A549 (cell line): ENCODE results near the gene EDIL3. TPM values are rescaled to one million over a fixed set of nuclear protein-coding genes. Genes with fewer than 3 reads are reported as not detected.

Experiments used
- ATAC-seq, 2 experiments: fragments of 200-7000 bp in 1 of 2; fragments of >200 bp in 1 of 2; cut with Nextera tagmentation in 1 of 2; cut with Tn5 transposase in 1 of 2; 3 replicates each; pipeline versions ENCODE4 v1.8.0 to v1.9.1; 2018 to 2020; ENCODE audit warnings: mild to moderate bottlenecking in 1 of 2, moderate library complexity in 1 of 2
- CTCF ChIA-PET: fragments of 300-600 bp; sonication (Branson Sonifier 250); formaldehyde crosslinking; extraction: SDS; loops from one replicate; lab custom pipeline; 2021; ENCODE audit warnings: antibody characterized with exemption, inconsistent platforms; lab: Yijun Ruan, JAX
- POLR2A ChIA-PET: fragments of 350-600 bp; formaldehyde crosslinking; extraction: SDS; loops from one replicate; lab custom pipeline; 2021; ENCODE audit warnings: antibody characterized with exemption, inconsistent platforms; lab: Yijun Ruan, JAX
- DNase-seq, 2 experiments: peaks; one replicate each; pipeline versions ENCODE4 v3.0.0 to v3.0.0-alpha.2; 2011 to 2016; ENCODE audit warnings: low read depth in 1 of 2, low spot score in 1 of 2
- FAIRE-seq: peaks from 2 replicates; lab custom pipeline; 2011; peaks lifted over from hg19 to GRCh38; lab: Jason Lieb, UNC
- H3K27ac ChIP-seq, 2 experiments: fragments of >200 bp; sonication (Bioruptor Twin); formaldehyde crosslinking; 3 replicates each; pipeline ENCODE4 v1.5.1; 2016 to 2017
- H3K4me1 ChIP-seq: fragments of >200 bp; sonication (Bioruptor Twin); formaldehyde crosslinking; 3 replicates; pipeline ENCODE4 v1.6.1; 2016
- H3K4me2 ChIP-seq: fragments of >200 bp; sonication (Bioruptor Twin); formaldehyde crosslinking; 3 replicates; pipeline ENCODE4 v1.6.1; 2016
- H3K4me3 ChIP-seq: fragments of >200 bp; sonication (Bioruptor Twin); formaldehyde crosslinking; 3 replicates; pipeline ENCODE4 v1.5.1; 2016
- H3K9me3 ChIP-seq: fragments of >200 bp; sonication (Bioruptor Twin); formaldehyde crosslinking; 3 replicates; pipeline ENCODE4 v1.6.1; 2016
- CBX2 ChIP-seq: fragments of 200-600 bp; sonication (generic); IDR thresholded peaks from 2 replicates; pipeline ENCODE4 v1.6.1; 2016; ENCODE audit warnings: low read depth, mild to moderate bottlenecking, borderline replicate concordance
- CBX8 ChIP-seq: fragments of 200-600 bp; sonication (generic); IDR thresholded peaks from 2 replicates; pipeline ENCODE4 v1.6.1; 2016
- CHD2 ChIP-seq: fragments of 150-350 bp; IDR thresholded peaks from 2 replicates; pipeline ENCODE4 v1.6.1; 2014; ENCODE audit warnings: low read length; ENCODE audit not compliant: partially characterized antibody
- CHD4 ChIP-seq: fragments of 200-600 bp; sonication (generic); IDR thresholded peaks from 2 replicates; pipeline ENCODE4 v1.6.1; 2016; ENCODE audit warnings: antibody characterized with exemption, mild to moderate bottlenecking, borderline replicate concordance
- EP300 ChIP-seq, 2 experiments: fragments of >200 bp; sonication (Bioruptor Twin); formaldehyde crosslinking; IDR thresholded peaks; 2 replicates in 1 of 2; 3 replicates in 1 of 2; pipeline ENCODE4 v1.6.1; 2016 to 2017
- ESRRA ChIP-seq: fragments of 150-350 bp; IDR thresholded peaks from 2 replicates; pipeline ENCODE4 v1.6.1; 2014; ENCODE audit warnings: mild to moderate bottlenecking, low read length, borderline replicate concordance
- FOSB ChIP-seq: fragments of 250-450 bp; sonication (Bioruptor Pico); IDR thresholded peaks from 2 replicates; pipeline ENCODE4 v1.5.0; 2020; ENCODE audit warnings: mild to moderate bottlenecking, moderate library complexity
- FOXS1 ChIP-seq: fragments of 250-450 bp; sonication (Bioruptor Pico); IDR thresholded peaks from 2 replicates; pipeline ENCODE4 v1.5.0; 2020; ENCODE audit warnings: mild to moderate bottlenecking, moderate library complexity
- HEYL ChIP-seq: fragments of 250-450 bp; sonication (Bioruptor Pico); IDR thresholded peaks from 2 replicates; pipeline ENCODE4 v1.8.0; 2021; ENCODE audit warnings: mild to moderate bottlenecking, moderate library complexity
- HOXA7 ChIP-seq: fragments of 250-450 bp; sonication (Bioruptor Pico); IDR thresholded peaks from 2 replicates; pipeline ENCODE4 v1.5.0; 2020; ENCODE audit warnings: mild to moderate bottlenecking, moderate library complexity
- HOXB13 ChIP-seq: fragments of 250-450 bp; sonication (Bioruptor Pico); IDR thresholded peaks from 2 replicates; pipeline ENCODE4 v1.5.0; 2020; ENCODE audit warnings: low read depth, mild to moderate bottlenecking, moderate library complexity
- HOXB5 ChIP-seq: fragments of 250-450 bp; sonication (Bioruptor Pico); IDR thresholded peaks from 2 replicates; pipeline ENCODE4 v1.5.0; 2020; ENCODE audit warnings: mild to moderate bottlenecking, moderate library complexity
- JUN ChIP-seq, 2 experiments: fragments of >200 bp; sonication (Bioruptor Twin); formaldehyde crosslinking; IDR thresholded peaks; 2 replicates in 1 of 2; 3 replicates in 1 of 2; pipeline ENCODE4 v1.6.1; 2016 to 2017
- JUNB ChIP-seq: fragments of >200 bp; sonication (Bioruptor Twin); formaldehyde crosslinking; IDR thresholded peaks from 2 replicates; pipeline ENCODE4 v1.6.1; 2016
- MYC ChIP-seq: IDR thresholded peaks from 2 replicates; pipeline ENCODE4 v1.6.1; 2012; ENCODE audit warnings: mild to moderate bottlenecking, inconsistent platforms, low read length, improper control_type of control experiment, borderline replicate concordance
- NPAS2 ChIP-seq: fragments of 250-450 bp; sonication (Bioruptor Pico); IDR thresholded peaks from 2 replicates; pipeline ENCODE4 v1.8.0; 2022; ENCODE audit warnings: mild to moderate bottlenecking, moderate library complexity, borderline replicate concordance
- SMC3 ChIP-seq: fragments of >200 bp; sonication (Bioruptor Twin); formaldehyde crosslinking; IDR thresholded peaks from 3 replicates; pipeline ENCODE4 v1.6.1; 2018; ENCODE audit warnings: inconsistent platforms
- SREBF2 ChIP-seq: fragments of 450-650 bp; IDR thresholded peaks from 2 replicates; pipeline ENCODE4 v1.6.1; 2014; ENCODE audit warnings: mild to moderate bottlenecking, moderate library complexity
- ZC3H11A ChIP-seq: fragments of 450-650 bp; IDR thresholded peaks from 2 replicates; pipeline ENCODE4 v1.6.1; 2014; ENCODE audit warnings: antibody characterized with exemption, mild to moderate bottlenecking
- ZFP36 ChIP-seq: fragments of 450-650 bp; IDR thresholded peaks from 2 replicates; pipeline ENCODE4 v1.6.1; 2014; ENCODE audit warnings: borderline replicate concordance; ENCODE audit not compliant: partially characterized antibody
- WGBS: methylation state at CpG from one replicate; pipeline ENCODE4 v1.1.6; 2017; ENCODE audit errors: missing lambda C conversion rate; 5-methylcytosine and 5-hydroxymethylcytosine counted together
- polyA plus RNA-seq, 4 experiments: library from polyadenylated mRNA; depleted of rRNA in 3 of 4; stranded (reverse); fragments of >200 nt; fragmentation: RNase III in 1 of 4; extraction: RNeasy Plus Mini Kit Qiagen cat#74134 plus additional on column Dnase treatment in 1 of 4; gene quantifications; 2 replicates in 3 of 4; 3 replicates in 1 of 4; pipeline ENCODE4 v1.2.3, GENCODE V29; 2011 to 2017
- TF ChIP-seq, protein P1 (sequence below): fragments of 200-600 bp; sonication (generic); IDR thresholded peaks from 2 replicates; pipeline ENCODE4 v1.6.1; 2016; ENCODE audit warnings: antibody characterized with exemption, mild to moderate bottlenecking, moderate library complexity
- TF ChIP-seq, protein P2 (sequence below): fragments of 150-350 bp; IDR thresholded peaks from 2 replicates; pipeline ENCODE4 v1.6.1; 2014; ENCODE audit warnings: low read depth, mild to moderate bottlenecking, low read length
- TF ChIP-seq, protein P3 (sequence below): fragments of >200 bp; sonication (Bioruptor Twin); formaldehyde crosslinking; IDR thresholded peaks from 3 replicates; pipeline ENCODE4 v1.6.1; 2016
- TF ChIP-seq, protein P4 (sequence below): fragments of >200 bp; sonication (Bioruptor Twin); formaldehyde crosslinking; IDR thresholded peaks from 3 replicates; pipeline ENCODE4 v1.5.1; 2016
- TF ChIP-seq, protein P5 (sequence below): fragments of >200 bp; sonication (Bioruptor Twin); formaldehyde crosslinking; IDR thresholded peaks from 2 replicates; pipeline ENCODE4 v1.6.1; 2016

EDIL3 gene
- polyA plus RNA-seq, 2 of the 4 experiments (the other 2 are of a cell fraction), result 0.12 to 0.14 TPM

DNA sequence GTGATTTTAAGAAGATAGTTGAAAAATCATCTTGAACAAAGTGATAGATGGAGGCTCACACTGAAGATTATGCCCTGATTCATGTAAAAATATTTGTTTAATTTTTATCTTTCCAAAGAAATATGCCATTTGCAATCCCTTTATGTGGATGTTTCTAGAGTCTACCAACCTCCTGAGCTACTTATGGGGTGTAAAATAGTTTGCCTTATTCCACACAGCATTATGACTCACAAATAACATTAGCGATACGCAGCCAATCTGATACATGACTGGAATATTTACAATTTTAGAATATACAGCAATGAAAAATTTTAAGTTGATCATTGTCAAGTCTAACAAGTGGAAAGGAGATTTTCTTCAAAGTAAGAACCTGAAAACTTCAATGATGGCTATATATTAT, 327.5 kb downstream of the EDIL3 start (continued):
- TF ChIP-seq CHD4 (no peak), HEYL (no peak), ESRRA (no peak), MYC (no peak), HOXB5 (CRISPR knock-in tag) (no peak), FOXS1 (CRISPR knock-in tag) (no peak), HOXA7 (CRISPR knock-in tag) (no peak), NPAS2 (CRISPR knock-in tag) (no peak)
- TF ChIP-seq, protein P1, sequence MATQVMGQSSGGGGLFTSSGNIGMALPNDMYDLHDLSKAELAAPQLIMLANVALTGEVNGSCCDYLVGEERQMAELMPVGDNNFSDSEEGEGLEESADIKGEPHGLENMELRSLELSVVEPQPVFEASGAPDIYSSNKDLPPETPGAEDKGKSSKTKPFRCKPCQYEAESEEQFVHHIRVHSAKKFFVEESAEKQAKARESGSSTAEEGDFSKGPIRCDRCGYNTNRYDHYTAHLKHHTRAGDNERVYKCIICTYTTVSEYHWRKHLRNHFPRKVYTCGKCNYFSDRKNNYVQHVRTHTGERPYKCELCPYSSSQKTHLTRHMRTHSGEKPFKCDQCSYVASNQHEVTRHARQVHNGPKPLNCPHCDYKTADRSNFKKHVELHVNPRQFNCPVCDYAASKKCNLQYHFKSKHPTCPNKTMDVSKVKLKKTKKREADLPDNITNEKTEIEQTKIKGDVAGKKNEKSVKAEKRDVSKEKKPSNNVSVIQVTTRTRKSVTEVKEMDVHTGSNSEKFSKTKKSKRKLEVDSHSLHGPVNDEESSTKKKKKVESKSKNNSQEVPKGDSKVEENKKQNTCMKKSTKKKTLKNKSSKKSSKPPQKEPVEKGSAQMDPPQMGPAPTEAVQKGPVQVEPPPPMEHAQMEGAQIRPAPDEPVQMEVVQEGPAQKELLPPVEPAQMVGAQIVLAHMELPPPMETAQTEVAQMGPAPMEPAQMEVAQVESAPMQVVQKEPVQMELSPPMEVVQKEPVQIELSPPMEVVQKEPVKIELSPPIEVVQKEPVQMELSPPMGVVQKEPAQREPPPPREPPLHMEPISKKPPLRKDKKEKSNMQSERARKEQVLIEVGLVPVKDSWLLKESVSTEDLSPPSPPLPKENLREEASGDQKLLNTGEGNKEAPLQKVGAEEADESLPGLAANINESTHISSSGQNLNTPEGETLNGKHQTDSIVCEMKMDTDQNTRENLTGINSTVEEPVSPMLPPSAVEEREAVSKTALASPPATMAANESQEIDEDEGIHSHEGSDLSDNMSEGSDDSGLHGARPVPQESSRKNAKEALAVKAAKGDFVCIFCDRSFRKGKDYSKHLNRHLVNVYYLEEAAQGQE, result no peak

DNA sequence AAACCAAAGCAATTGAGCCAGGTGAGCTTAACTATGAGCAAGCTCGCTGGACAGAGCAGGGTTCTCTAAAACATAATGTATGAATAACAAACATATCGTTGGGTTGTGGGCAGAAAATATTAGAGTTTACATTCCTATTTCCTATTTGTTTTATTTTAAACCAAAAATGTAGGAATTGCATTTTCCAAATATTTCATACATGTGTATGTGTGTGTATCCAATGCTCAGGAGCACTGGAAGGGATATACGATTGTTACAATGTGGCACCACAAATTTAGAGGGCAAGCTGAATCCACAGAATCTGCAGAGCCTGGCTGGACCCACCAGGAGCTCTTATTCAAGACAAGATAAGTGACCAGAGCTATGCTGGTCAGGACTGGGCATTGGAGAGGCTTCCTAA, 338.7 kb downstream of the EDIL3 start:
- H3K9me3 ChIP-seq, result no peaks in the 10 kb centered on the region
- H3K27ac ChIP-seq, result no peak overlapping the region
- ChIA-PET CTCF (no interaction called here), POLR2A (no interaction called here)
- H3K4me1 ChIP-seq, result no peaks in the 10 kb centered on the region
- H3K4me2 ChIP-seq, result no peak overlapping the region
- ATAC-seq (no peak), FAIRE-seq (no peak), DNase-seq (no peak)
- no peak overlapping the region for H3K4me3 ChIP-seq
- no peak for TF ChIP-seq CBX8
- TF ChIP-seq EP300 (IDR thresholded peaks at IDR 0.05), result no peak
- no peak for TF ChIP-seq CBX2
- no peak for TF ChIP-seq ESRRA
- no peak for TF ChIP-seq SMC3
- no peak for TF ChIP-seq HOXB13 (CRISPR knock-in tag)
- no peak for TF ChIP-seq SREBF2
- TF ChIP-seq, protein P2, sequence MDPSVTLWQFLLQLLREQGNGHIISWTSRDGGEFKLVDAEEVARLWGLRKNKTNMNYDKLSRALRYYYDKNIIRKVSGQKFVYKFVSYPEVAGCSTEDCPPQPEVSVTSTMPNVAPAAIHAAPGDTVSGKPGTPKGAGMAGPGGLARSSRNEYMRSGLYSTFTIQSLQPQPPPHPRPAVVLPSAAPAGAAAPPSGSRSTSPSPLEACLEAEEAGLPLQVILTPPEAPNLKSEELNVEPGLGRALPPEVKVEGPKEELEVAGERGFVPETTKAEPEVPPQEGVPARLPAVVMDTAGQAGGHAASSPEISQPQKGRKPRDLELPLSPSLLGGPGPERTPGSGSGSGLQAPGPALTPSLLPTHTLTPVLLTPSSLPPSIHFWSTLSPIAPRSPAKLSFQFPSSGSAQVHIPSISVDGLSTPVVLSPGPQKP, result no peak
- no peak for TF ChIP-seq ZFP36
- TF ChIP-seq FOSB, result no peak
- TF ChIP-seq ZC3H11A, result no peak
- TF ChIP-seq JUN (IDR thresholded peaks at IDR 0.05), result no peak
- WGBS, result 5% methylated on average over 3 of the region's 3 CpGs

DNA sequence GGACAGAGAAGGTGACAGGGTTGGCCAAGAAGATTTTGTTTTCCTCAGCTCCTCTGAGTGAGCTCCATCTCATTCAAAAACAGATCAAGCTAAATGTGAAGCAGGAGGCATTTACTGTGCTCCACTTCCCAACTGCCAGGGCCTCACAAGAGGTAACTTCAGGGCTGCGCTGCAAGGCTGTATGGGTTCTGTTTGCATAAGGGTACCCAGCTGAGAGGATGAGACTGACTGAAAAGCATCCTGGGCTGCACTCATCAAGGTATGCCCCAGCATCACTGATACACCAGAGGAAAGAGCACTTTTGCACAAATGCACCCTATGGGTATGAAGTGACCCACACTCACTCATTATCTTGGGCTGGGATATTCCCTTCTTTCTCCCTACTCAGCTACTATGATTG, 347.8 kb downstream of the EDIL3 start:
- no peak overlapping the region for H3K27ac ChIP-seq
- DNase-seq, result no peak
- TF ChIP-seq, protein P3, sequence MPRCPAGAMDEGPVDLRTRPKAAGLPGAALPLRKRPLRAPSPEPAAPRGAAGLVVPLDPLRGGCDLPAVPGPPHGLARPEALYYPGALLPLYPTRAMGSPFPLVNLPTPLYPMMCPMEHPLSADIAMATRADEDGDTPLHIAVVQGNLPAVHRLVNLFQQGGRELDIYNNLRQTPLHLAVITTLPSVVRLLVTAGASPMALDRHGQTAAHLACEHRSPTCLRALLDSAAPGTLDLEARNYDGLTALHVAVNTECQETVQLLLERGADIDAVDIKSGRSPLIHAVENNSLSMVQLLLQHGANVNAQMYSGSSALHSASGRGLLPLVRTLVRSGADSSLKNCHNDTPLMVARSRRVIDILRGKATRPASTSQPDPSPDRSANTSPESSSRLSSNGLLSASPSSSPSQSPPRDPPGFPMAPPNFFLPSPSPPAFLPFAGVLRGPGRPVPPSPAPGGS, result no peak
- no peak for TF ChIP-seq NPAS2 (CRISPR knock-in tag)
- TF ChIP-seq EP300 (IDR thresholded peaks at IDR 0.05), result no peak
- no peak for TF ChIP-seq HOXB5 (CRISPR knock-in tag)
- no peak for TF ChIP-seq HOXA7 (CRISPR knock-in tag)
- TF ChIP-seq, protein P4, sequence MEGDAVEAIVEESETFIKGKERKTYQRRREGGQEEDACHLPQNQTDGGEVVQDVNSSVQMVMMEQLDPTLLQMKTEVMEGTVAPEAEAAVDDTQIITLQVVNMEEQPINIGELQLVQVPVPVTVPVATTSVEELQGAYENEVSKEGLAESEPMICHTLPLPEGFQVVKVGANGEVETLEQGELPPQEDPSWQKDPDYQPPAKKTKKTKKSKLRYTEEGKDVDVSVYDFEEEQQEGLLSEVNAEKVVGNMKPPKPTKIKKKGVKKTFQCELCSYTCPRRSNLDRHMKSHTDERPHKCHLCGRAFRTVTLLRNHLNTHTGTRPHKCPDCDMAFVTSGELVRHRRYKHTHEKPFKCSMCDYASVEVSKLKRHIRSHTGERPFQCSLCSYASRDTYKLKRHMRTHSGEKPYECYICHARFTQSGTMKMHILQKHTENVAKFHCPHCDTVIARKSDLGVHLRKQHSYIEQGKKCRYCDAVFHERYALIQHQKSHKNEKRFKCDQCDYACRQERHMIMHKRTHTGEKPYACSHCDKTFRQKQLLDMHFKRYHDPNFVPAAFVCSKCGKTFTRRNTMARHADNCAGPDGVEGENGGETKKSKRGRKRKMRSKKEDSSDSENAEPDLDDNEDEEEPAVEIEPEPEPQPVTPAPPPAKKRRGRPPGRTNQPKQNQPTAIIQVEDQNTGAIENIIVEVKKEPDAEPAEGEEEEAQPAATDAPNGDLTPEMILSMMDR, result no peak
- no peak for TF ChIP-seq JUNB
- no peak for TF ChIP-seq CHD2
- TF ChIP-seq, protein P5, sequence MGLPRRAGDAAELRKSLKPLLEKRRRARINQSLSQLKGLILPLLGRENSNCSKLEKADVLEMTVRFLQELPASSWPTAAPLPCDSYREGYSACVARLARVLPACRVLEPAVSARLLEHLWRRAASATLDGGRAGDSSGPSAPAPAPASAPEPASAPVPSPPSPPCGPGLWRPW, result no peak
- no peak overlapping the region for H3K4me2 ChIP-seq
- CTCF ChIA-PET, result no interaction called here
- 40% methylated on average over 1 of the region's 1 CpG for WGBS
- no peaks in the 10 kb centered on the region for H3K9me3 ChIP-seq
- ATAC-seq, result no peak
- FAIRE-seq, result no peak
- POLR2A ChIA-PET, result no interaction called here
- no peak overlapping the region for H3K4me3 ChIP-seq
- no peaks in the 10 kb centered on the region for H3K4me1 ChIP-seq
